UCSD-AML1 (cell line): ENCODE results near the gene SYNGR4.

Source experiments
- DNase-seq: peaks from one replicate; lab custom pipeline; 2025; ENCODE audit not compliant: unreplicated experiment; lab: John Stamatoyannopoulos, UW

Gene SYNGR4

GRCh38 chr19:48396016-48396823, 32.1 kb downstream of the SYNGR4 start:
- no peak for DNase-seq

- DNase-seq = no peak
Measured at GRCh38 chr19:48396824-48397176, 32.6 kb downstream of the SYNGR4 start.

DNA sequence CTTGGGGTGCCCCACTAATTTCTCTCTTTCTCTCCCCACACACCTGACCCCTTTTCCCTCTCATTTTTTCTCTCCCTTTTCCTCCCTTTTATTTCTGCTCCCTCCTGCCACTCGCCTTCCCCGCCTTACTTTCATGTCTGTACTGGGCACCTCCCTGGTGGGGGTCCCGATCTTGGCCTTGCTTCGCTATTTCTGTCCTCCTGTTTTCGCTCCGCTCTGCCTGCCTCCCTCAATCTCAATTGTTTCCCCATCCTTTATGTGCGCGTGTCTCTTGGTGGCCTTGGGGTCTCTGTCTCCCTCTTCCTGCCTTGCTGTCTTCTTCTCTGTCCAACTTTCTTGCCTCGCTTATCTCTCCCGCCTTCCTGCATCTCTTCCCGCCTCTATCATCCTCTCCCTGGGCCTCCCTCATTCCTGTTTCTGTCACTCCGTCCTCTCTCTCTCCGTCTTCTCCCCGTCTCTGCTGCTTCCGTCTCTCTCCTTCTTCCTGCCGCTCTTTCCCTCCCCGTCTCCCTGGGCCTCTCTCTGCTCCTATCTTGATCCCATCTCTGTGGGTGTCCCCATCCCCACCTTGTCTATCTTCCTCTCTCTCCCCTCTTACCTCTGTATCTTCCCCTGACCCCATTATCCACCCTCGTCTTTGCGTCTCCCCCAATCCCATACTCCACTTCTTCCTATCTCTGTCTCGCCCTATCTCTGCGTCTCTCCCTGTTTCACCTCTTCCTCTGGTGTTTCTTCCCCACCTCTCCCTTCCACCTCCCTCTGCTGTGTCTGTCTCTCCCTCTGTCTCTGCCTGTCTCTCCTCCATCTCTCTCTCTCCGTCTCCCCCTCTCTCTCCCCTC, 33.3 kb downstream of the SYNGR4 start:
- DNase-seq = no peak

DNA sequence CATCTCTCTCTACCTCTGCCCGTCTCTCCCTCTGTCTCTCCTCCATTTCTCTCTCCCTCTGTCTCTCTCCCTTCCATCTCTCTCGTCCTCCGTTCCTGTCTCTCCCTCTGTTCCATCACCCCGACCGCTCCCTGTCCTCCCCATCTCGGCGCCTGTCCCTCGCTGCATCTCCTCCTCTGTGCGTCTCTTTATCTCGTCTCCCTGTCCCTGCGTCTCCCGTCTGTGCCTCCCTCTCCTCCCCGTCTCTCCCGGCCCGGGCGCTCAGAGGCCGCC, 33.9 kb downstream of the SYNGR4 start:
- no peak for DNase-seq

- DNase-seq = peak; percentile 94
Measured at GRCh38 chr19:48398375-48399235, 34.4 kb downstream of the SYNGR4 start.

DNA sequence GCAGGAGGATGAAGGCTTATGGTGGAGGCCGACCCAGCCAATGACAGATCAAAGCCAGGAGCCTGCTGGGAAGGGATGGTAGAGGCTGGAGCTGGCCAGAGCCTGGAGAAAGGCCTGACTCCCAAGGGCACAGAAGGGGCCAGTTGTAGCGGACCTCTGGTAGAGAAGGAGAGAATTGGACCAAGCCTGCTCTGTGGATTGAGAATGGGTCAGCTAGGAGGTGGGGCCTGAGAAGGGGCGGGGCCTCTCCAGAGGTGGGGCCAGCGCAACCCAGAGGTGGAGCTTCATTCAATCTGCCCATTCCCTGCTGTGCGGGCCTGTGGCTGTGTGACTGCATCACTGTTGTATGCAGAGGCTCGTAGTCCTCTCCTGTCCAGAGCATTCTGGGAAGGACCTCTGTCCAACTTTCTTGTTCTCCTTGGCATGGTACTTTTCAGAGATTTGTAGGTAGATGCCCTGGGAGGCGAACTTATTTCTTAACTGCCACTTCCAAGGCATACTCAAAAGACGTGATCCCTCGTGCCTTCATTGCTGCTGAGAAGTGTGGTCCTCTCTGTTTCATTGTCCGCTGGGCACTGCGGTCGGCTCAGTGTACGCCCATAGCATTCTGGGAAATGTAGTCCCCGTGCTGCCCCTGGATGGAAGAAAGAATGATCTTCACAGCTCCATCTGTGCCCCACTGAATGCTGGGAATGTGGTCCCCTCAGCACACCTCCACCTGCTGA, 36.0 kb downstream of the SYNGR4 start:
- DNase-seq = peak; percentile 46

DNA sequence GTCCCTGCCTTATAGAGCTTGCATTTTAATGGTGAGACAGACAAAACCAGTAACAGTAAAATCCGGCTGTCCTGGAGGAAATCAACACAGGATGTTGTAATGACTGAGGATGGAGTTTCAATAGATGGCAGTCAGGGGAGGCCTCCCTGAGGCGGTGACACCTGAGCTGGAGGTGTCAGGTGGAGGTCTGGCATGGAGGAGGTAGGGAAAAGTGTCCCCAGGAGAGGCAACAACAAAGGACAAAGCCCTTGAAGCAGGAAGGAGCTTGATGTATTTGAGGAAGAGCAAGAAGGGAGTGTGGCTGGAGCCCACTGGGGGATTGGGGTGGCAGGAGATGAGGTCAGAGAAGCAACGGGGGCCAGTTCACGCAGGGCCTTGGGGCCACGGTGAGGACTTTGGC, 37.1 kb downstream of the SYNGR4 start:
- no peak for DNase-seq

DNA sequence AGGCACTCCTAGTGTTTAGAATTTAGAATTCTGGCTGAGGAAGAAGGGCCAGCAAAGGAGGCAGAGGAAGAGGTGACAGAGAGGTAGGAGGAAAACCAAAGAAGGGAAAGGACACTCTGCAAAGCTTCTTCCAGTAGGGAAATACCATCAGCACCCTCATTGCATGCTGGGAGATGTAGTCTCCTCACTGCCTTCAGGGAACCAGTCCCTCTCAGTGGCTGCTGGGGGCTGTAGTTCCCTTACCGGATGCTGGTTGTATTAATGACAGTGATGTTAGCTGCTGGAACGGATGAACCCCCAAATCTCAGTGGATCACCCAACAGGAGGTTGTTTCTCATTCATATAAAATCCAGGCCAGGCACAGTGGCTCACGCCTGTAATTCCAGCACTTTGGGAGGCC, 39.4 kb downstream of the SYNGR4 start:
- DNase-seq = peak; percentile 40

DNA sequence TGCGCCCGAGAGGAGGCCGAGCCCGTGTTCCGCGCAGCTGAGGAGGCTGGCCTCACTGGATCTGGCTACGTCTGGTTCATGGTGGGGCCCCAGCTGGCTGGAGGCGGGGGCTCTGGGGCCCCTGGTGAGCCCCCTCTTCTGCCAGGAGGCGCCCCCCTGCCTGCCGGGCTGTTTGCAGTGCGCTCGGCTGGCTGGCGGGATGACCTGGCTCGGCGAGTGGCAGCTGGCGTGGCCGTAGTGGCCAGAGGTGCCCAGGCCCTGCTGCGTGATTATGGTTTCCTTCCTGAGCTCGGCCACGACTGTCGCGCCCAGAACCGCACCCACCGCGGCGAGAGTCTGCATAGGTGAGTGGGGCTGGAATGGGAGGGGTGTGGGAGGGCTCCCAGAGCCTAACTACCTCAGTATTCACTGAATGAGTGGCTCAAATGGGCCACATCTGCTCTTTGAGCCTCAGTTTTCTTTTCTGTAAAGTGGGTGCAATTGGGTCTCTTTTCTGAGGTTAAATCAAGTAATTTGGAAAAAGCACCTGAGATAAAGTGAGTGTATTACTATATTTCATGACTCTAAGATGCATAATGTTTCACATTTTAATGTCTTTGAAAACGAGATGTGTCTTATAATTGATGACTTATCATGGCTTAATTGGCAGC, 41.0 kb downstream of the SYNGR4 start:
- DNase-seq = no peak

GRCh38 chr19:48405850-48406249, 41.7 kb downstream of the SYNGR4 start:
- DNase-seq = no peak

GRCh38 chr19:48413879-48414587, 49.9 kb downstream of the SYNGR4 start:
- DNase-seq = no peak

GRCh38 chr19:48415395-48415794, 51.2 kb downstream of the SYNGR4 start:
- peak; percentile 75 for DNase-seq

- DNase-seq = no peak
Measured at GRCh38 chr19:48415806-48416221, 51.6 kb downstream of the SYNGR4 start.

DNA sequence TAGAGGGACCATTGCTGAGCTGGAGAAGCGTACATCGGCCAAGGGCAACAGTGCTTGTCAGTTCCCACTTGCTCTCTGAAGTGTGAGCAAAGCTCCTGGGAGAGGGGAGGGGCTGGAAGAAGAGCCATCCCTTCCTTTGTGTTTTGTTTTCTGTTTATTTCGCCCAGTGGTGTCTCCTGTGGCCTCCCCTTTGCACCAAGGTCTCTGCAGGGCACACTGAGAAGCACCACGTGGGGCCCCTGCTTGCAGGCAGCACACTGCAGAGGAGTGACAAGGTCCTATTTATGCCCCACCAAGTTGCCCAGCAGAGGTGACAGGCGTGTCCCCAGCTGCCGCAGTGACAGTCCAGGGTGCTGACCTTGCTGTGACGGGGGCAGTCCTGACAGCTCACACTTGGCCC, 53.3 kb downstream of the SYNGR4 start:
- DNase-seq = no peak

DNA sequence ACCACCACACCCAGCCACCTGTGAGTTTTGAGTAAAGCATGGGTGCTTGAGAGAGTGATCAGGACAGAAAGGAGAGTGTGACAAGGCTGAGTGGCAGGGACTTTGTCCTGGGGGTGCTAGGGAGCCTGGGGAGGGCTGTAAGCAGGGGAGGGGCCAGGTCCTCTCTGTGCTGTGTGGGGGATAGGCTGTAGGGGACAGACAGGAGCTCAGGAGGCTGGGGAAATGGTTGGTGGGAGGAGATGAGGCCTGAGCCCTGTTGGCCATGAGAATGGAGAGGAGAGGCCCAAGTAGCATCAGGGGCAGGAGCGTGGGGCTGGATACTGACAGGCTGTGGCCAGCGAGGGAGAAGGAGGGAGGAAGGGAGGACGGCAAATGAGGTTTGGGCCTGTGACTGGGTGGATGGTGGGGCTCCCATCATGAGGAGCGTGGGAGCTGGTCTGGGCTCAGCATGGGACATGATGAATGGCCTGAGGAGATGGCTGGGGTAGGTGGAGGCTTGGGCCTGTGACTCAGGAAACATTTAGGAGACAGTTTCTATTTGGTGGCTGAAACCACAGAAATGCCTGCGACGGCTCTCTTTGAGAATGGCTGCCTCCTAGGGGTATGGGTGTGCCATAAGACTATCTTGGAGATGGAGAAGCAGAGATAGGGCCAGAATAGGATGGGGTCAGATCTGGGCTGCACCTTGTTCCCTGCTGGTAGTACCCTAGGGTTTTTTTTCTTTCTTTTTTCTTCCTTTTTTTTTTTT, 54.3 kb downstream of the SYNGR4 start:
- DNase-seq = peak; percentile 44

GRCh38 chr19:48419158-48419920, 55.2 kb downstream of the SYNGR4 start:
- peak; percentile 59 for DNase-seq

DNA sequence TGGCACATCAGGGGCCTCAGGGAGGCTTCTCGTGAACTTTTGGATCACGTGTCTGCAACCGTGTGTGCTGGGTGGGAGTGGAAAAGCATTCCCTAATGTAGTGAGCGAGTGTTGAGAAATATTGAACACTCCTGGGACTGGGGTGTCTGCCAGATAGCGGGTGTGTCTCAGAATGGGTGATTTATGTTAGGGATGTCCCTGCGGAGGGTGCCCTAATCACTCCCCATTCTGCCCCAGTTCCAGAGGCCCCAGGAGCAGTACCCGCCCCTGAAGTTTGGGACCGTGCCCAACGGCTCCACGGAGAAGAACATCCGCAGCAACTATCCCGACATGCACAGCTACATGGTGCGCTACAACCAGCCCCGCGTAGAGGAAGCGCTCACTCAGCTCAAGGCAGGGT, 57.4 kb downstream of the SYNGR4 start:
- DNase-seq = no peak

DNA sequence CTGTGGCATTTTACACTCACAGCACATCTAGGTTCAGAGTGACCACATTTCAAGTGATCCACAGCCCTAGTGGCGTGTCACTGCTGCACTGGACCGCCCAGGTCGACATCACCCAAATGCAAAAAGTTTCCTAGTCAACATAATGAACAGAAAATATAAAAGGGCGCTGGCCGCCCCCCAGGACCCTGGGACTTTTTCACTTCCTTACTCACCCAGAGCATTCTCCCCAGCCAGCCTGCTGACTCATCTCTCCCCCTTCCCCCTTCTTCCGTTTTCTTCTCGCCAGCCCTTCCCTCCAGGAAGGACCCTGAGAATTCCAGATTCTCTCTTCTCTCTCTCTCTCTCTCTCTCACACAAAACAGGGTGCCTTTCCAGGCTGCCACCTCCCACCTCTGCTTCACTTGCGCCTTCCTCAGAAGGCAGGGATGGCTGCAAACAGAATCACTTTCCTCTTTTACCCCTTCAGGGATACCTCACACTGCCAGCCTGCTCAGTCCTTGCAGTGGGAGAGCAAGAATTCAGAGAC, 60.6 kb downstream of the SYNGR4 start:
- DNase-seq = peak; percentile 62
